ENCODE measurements around the gene HSBP1.

HSBP1 gene

GRCh38 chr16:83768986-83769385 lies 38.8 kb upstream of the HSBP1 start:
- Histone ChIP-seq H3K9me2 (replicated peaks; ENCODE audit: low read depth, low read length) (no peaks in the 10 kb centered on the region), H2AFZ (ENCODE audit: low read length) (peak overlapping the region; percentile 80), H3K36me3 (ENCODE audit: insufficient read depth, low read length) (no peaks in the 10 kb centered on the region), H3K4me1 (ENCODE audit: insufficient read depth, low read length, poor library complexity, severe bottlenecking) (peaks cover 63% of the 10 kb centered on the region), H3K9me3 (ENCODE audit: insufficient read depth, low read depth, low read length) (no peaks in the 10 kb centered on the region), H3F3A (ENCODE audit: low read depth) (no peaks in the 10 kb centered on the region), H4K20me1 (ENCODE audit: insufficient read depth, low read length, poor library complexity, severe bottlenecking) (no peaks in the 10 kb centered on the region), H3K27me3 (ENCODE audit: insufficient read depth, low read length, poor library complexity, severe bottlenecking) (no peaks in the 10 kb centered on the region), H3K4me2 (ENCODE audit: low read depth, low read length, poor library complexity, severe bottlenecking) (peak overlapping the region; percentile 79), H3K9ac (ENCODE audit: low read depth, low read length, poor library complexity, severe bottlenecking) (peak overlapping the region; percentile 76), H3K4me3 (ENCODE audit: low read length, poor library complexity, severe bottlenecking) (peak overlapping the region; percentile 61), H3K79me2 (ENCODE audit: insufficient read depth, low read length) (no peaks in the 10 kb centered on the region)
- TF ChIP-seq EZH2phosphoT487 (IDR thresholded peaks at IDR 0.05; ENCODE audit: borderline replicate concordance) (no peak), CTCF (conservative IDR thresholded peaks at IDR 0.05; ENCODE audit: low read length) (no peak)

GRCh38 chr16:83769397-83770008 lies 38.3 kb upstream of the HSBP1 start:
- TF ChIP-seq CTCF (conservative IDR thresholded peaks at IDR 0.05; ENCODE audit: low read length) (no peak), EZH2phosphoT487 (IDR thresholded peaks at IDR 0.05; ENCODE audit: borderline replicate concordance) (no peak)

GRCh38 chr16:83771306-83771942 lies 36.4 kb upstream of the HSBP1 start:
- H3K4me1 ChIP-seq (ENCODE audit: insufficient read depth, low read length, poor library complexity, severe bottlenecking) = peaks cover 41% of the 10 kb centered on the region
- no peak overlapping the region for H3K4me2 ChIP-seq (ENCODE audit: low read depth, low read length, poor library complexity, severe bottlenecking)
- no peaks in the 10 kb centered on the region for H3K27me3 ChIP-seq (ENCODE audit: insufficient read depth, low read length, poor library complexity, severe bottlenecking)
- TF ChIP-seq EZH2phosphoT487 (IDR thresholded peaks at IDR 0.05; ENCODE audit: borderline replicate concordance) = no peak
- TF ChIP-seq CTCF (conservative IDR thresholded peaks at IDR 0.05; ENCODE audit: low read length) = no peak
- H3K9ac ChIP-seq (ENCODE audit: low read depth, low read length, poor library complexity, severe bottlenecking) = no peak overlapping the region
- H3K79me2 ChIP-seq (ENCODE audit: insufficient read depth, low read length) = no peaks in the 10 kb centered on the region
- no peak overlapping the region for H2AFZ ChIP-seq (ENCODE audit: low read length)
- H3K9me3 ChIP-seq (ENCODE audit: insufficient read depth, low read depth, low read length) = no peaks in the 10 kb centered on the region
- no peaks in the 10 kb centered on the region for H3F3A ChIP-seq (ENCODE audit: low read depth)
- no peaks in the 10 kb centered on the region for H3K9me2 ChIP-seq (replicated peaks; ENCODE audit: low read depth, low read length)
- H4K20me1 ChIP-seq (ENCODE audit: insufficient read depth, low read length, poor library complexity, severe bottlenecking) = no peaks in the 10 kb centered on the region
- no peak overlapping the region for H3K4me3 ChIP-seq (ENCODE audit: low read length, poor library complexity, severe bottlenecking)
- no peaks in the 10 kb centered on the region for H3K36me3 ChIP-seq (ENCODE audit: insufficient read depth, low read length)

More at GRCh38 chr16:83769397-83770008, 38.3 kb upstream of the HSBP1 start:
- Histone ChIP-seq H3K4me2 (ENCODE audit: low read depth, low read length, poor library complexity, severe bottlenecking) (peak overlapping the region; percentile 79), H3K79me2 (ENCODE audit: insufficient read depth, low read length) (no peaks in the 10 kb centered on the region), H3K4me3 (ENCODE audit: low read length, poor library complexity, severe bottlenecking) (peak overlapping the region; percentile 61), H3K9me3 (ENCODE audit: insufficient read depth, low read depth, low read length) (no peaks in the 10 kb centered on the region), H3K4me1 (ENCODE audit: insufficient read depth, low read length, poor library complexity, severe bottlenecking) (peaks cover 60% of the 10 kb centered on the region), H3K9ac (ENCODE audit: low read depth, low read length, poor library complexity, severe bottlenecking) (peak overlapping the region; percentile 76), H3K36me3 (ENCODE audit: insufficient read depth, low read length) (no peaks in the 10 kb centered on the region), H4K20me1 (ENCODE audit: insufficient read depth, low read length, poor library complexity, severe bottlenecking) (no peaks in the 10 kb centered on the region), H3K27me3 (ENCODE audit: insufficient read depth, low read length, poor library complexity, severe bottlenecking) (no peaks in the 10 kb centered on the region), H3K9me2 (replicated peaks; ENCODE audit: low read depth, low read length) (no peaks in the 10 kb centered on the region), H3F3A (ENCODE audit: low read depth) (no peaks in the 10 kb centered on the region), H2AFZ (ENCODE audit: low read length) (peak overlapping the region; percentile 80)
